HL-60/S4 (cell line): ENCODE measurements around the gene NET1.
"Not testable (repeated sequence)": the region's sequence is repeated elsewhere in the genome, so short reads cannot be mapped to it uniquely, and the experiment has no call there.

ENCODE experiments used
- in situ Hi-C: fragments of 300-500 bp; cut with MboI; formaldehyde crosslinking; loops from 2 replicates; pipeline ENCODE4 v1.14.3; 2022; ENCODE audit warnings: low sequenced_read_pairs

The NET1 gene

GRCh38 chr10:5395168-5395567 lies 17.2 kb upstream of the NET1 start:
- in situ Hi-C loops, result loop anchor here (25.0 kb wide), 1 partner anchor 558 kb away; the partner anchor contains the start of gene AKR1E2

GRCh38 chr10:5396556-5397300 lies 15.6 kb upstream of the NET1 start:
- in situ Hi-C loops, result loop anchor here (25.0 kb wide), 1 partner anchor 559 kb away; the partner anchor contains the start of gene AKR1E2

GRCh38 chr10:5399332-5399731 lies 13.0 kb upstream of the NET1 start:
- in situ Hi-C loops, result loop anchor here (25.0 kb wide), 1 partner anchor 562 kb away; the partner anchor contains the start of gene AKR1E2

GRCh38 chr10:5400468-5401240 lies 11.7 kb upstream of the NET1 start:
- in situ Hi-C loops, result no loop called here

GRCh38 chr10:5402798-5403197 lies 9.6 kb upstream of the NET1 start:
- in situ Hi-C loops, result no loop called here

- in situ Hi-C loops, result no loop called here
Observed at GRCh38 chr10:5404208-5405041, 7.9 kb upstream of the NET1 start, which contains the start of gene TUBAL3. Gene TUBAL3, minus strand, starts transcription at chr10:5404828. Its CDS starts 36 bp downstream, at chr10:5404792.

- in situ Hi-C loops, result no loop called here
Observed at GRCh38 chr10:5406918-5407317, 5.4 kb upstream of the NET1 start.

- in situ Hi-C loops, result not testable (repeated sequence)
Observed at GRCh38 chr10:5410787-5411186, 1.6 kb upstream of the NET1 start.

GRCh38 chr10:5411941-5412276 lies 448 bp upstream of the NET1 start:
- in situ Hi-C loops, result no loop called here

GRCh38 chr10:5413012-5413938 lies 918 bp downstream of the NET1 start:
- in situ Hi-C loops, result no loop called here

GRCh38 chr10:5416981-5417380 lies 4.6 kb downstream of the NET1 start:
- in situ Hi-C loops, result no loop called here

GRCh38 chr10:5418584-5418983 lies 6.2 kb downstream of the NET1 start:
- in situ Hi-C loops, result no loop called here

GRCh38 chr10:5419466-5420094 lies 7.2 kb downstream of the NET1 start:
- in situ Hi-C loops, result no loop called here

GRCh38 chr10:5423771-5424170 lies 11.4 kb downstream of the NET1 start:
- in situ Hi-C loops, result no loop called here

- in situ Hi-C loops, result no loop called here
Observed at GRCh38 chr10:5424751-5425150, 12.4 kb downstream of the NET1 start.

- in situ Hi-C loops, result no loop called here
Observed at GRCh38 chr10:5428133-5428532, 15.8 kb downstream of the NET1 start.

- in situ Hi-C loops, result no loop called here
Observed at GRCh38 chr10:5433182-5433581, 20.8 kb downstream of the NET1 start.

- in situ Hi-C loops, result no loop called here
Observed at GRCh38 chr10:5434017-5434753, 21.8 kb downstream of the NET1 start.

- in situ Hi-C loops, result no loop called here
Observed at GRCh38 chr10:5435328-5435727, 23.0 kb downstream of the NET1 start.
